GM21576 (cell line): Measurements from ENCODE around the gene ESAM.
A peak's percentile ranks its signal among the peaks of the same experiment; 100 is the strongest.

Experiments
- ATAC-seq: cut with Tn5 transposase; IDR thresholded peaks from one replicate; pipeline ENCODE4 v1.9.1; 2021; ENCODE audit warnings: mild to moderate bottlenecking, moderate library complexity; ENCODE audit not compliant: unreplicated experiment

The ESAM gene

DNA sequence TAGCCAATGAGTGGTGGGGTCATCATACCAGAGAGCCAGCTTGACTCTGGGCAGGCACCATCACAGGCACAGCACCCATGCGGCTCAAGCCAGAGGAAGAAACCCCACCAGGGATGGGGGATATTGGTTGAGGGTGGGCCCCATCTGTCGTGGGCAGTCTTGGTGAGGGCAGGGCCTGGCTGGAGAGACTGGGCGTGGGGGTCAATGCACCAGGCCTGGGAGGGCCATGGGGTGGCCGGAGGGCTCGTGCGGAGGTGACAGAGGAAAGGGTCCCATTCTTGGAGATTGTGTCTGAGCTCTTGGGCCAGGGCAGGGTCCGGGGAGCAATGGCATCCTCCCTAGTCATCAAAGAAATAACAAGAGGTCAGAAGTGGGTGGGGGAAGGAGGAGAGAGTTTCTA lies 8.5 kb downstream of the ESAM start:
- ATAC-seq = no peak

DNA sequence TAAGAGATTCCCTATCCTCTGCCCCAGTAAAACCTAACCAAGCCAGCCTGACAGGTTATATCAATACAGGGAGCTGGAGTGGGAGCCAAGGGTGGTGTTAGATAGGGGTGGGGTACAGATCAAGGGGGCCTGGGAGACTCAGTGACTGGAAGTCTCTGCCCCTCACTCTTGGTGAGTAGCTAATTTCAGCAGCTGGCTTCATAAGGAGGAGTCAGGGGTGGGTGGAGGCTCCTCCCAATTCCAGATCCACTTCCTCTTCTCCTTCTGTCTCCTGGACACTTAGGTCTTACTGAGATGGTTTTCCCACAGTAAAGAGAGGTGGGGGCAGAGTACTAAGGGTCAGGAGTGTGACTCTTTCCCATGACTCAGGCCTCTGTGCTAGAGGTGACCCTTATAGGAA lies 8.9 kb downstream of the ESAM start:
- ATAC-seq = no peak

DNA sequence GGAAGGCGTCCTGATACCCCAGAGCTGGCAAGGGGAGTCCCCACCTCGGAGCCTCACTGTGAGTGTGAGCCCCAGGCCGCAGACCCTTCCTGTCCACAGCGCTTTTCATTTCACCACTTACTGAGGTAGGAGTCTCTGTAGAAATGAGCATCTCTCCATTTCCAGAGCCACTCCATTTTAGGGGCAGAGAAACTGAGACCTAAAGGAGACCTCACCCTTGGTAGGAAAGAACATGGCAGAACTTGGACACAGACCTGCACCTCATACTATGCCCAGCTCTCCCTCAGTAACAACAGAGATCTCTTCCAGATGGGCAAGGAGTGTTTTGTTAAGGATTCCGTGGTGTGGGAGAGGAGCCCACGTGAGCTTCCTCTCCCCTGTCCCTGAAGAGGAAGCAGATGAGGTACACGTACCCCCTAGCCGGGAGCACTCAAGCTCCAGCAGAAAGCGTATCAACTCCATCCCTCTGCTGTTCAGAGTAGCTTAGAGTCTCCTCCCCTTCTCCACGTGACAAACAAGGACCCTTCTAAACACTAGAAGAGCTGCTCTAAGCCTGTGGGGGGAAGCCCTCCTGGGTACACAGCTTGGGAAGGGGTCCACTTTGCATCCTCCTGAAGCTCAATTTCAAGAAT lies 9.5 kb downstream of the ESAM start:
- ATAC-seq = no peak

DNA sequence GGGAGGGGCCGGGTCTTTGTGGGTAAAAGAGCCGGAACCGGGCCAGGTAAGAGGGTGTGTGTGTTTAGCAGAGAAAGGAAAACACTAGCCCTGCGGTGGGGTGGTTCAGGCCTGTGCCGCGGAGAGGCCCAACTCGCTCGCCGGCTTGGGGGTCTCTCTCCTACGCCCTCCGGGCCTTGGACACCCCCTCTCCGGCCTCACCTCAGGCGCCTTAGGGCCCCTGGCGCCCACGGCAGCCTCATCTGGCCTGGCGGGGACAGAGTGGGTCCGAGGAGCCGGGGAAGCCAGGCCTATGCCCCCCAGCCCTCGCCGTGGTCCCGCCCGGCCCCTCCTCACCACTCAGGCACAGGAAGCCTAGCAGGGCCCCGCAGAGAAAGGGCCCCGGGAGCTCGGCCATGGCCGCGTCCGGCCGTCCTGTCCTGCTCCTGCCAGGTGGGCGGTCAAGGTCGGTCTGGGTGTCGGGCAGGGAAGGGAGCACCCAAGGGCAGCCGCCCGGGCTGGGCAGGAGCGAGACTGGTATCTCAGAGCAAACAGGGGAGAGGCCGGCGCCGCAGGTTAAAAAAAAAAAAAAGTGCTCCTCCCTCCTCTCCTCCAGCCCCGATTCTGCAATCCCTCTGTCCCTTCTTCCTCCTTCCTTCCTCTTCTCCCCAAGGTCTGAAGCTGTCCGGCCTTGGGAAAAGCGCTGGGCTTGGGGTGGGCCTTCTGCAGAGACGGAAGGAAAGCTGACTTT lies 10.2 kb downstream of the ESAM start, which contains the start of gene VSIG2:
Gene VSIG2 (minus strand): TSS at position 515 of the 730 bp plus-strand sequence. CDS start 118 bp downstream, at position 397.
- no peak for ATAC-seq

DNA sequence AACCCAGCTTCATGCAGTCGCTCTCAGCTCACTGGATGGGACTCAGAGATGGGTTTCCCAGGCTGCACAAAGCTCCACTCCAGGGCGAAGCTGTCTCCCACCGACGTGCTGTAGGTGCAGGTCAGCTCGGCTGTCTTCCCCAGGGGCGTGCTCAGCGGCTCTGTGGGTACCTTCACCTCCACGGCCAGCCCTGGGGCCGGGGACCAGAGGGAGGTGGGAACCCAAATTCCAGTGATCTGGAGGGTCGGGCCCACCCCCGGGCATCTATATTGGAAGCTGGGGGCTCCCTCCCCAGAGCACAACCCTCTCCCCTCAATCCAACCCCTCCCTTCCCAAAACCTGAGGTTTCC lies 10.7 kb downstream of the ESAM start:
- no peak for ATAC-seq

DNA sequence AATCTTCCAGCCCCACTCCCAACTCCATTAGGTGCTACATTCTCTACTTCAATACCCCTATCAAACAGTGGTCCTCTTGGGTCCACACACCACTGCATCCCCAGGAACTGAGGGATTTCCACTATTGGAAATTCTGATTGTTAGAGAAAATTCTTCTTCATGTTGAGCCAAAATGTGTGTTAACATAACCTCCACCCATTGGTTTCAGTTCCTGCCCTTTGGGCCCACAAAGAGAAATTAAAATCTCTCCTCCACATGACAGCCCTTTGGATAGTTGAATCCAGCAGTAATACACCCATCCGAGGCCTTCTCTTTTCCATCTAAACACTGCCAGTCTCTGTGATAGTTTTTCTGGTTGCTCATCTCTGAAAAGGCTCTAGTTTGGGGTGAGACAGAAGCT lies 12.2 kb downstream of the ESAM start:
- ATAC-seq = no peak

DNA sequence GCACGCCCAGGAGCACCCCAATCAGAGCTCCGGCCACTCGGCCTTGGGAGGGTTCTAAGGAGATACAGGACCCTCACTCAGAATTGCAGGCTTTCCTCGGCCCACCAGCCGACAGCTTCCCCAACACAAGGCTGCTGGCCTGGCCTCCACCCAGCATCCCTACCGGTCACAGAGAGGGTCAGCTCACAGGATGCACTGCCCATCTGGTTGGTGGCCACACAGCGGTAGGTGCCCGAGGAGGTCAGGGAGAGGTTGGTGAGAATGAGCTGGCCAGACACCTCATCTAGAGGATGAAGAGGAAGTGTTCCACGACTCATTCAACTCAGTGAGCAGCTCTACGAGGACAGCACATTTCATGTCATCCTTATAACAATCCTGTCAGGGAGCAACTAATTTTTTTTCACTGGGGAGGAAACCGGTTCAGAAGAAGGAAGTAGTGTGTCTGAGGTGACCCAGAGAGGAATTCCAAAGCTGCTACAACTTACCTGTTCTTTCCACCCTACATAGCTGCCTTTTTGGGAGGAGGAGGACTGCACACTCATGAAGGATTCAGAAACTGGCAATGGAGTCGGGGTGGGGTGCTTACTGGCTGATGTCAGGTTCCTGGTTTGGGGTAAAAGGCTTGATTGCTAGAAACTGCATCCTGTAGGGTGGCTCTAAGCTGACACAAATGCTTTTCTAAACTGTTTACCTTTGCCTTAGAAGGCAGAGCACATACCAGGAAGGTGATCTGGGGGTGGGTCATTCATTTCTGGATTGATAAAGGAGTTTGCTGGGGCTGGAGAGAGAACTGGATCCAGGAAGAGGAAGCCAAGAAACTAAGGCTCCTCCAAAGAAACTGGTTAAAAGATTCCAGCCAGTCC lies 13.4 kb downstream of the ESAM start:
- no peak for ATAC-seq

DNA sequence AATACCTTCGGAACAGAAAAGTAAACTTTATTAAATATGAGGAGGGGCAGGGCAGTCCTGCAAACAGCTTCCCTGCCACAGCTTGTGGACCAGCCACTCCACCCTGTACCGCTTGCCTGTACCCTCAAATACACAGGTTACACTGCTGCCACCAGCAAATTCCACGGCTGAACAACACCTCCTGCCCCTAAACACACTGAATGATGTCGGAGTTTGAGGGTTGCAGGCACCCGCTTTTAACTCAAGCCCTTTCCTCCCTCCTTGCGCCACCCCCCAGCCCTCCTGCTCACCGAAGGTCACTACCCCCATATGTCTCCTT lies 14.0 kb downstream of the ESAM start:
- no peak for ATAC-seq

DNA sequence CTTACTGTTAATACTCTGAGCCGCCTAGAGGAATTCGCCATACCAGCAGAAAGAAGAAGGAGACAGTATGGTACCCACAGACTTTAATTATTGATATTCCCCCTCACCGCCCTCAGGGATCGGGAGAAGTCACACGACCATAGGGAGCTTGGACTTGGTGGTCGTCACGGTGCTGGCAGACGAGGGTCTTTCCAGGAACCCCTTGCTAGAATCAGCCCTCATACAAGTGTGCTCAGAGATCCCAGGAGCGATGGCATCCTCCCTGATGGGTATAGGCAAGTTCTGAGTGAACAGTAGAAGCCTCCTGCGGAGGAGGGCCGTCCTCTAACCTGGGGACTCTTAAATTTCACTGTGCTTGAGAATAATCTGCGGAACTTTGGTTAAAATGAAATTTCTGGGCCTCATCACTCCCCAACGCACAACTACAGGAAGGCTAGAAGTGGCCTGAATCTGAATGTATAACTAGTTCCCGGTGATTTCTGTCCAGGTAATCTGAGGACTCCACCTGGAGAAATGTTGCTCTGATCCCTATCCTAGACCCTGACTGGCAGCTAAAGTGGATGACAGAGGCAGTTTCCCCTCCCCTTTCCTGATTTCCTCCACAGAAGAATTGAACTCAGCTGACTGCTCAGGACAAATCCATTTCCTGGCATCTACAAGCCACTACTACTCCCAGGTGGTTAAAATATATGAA lies 14.5 kb downstream of the ESAM start:
- ATAC-seq = no peak

DNA sequence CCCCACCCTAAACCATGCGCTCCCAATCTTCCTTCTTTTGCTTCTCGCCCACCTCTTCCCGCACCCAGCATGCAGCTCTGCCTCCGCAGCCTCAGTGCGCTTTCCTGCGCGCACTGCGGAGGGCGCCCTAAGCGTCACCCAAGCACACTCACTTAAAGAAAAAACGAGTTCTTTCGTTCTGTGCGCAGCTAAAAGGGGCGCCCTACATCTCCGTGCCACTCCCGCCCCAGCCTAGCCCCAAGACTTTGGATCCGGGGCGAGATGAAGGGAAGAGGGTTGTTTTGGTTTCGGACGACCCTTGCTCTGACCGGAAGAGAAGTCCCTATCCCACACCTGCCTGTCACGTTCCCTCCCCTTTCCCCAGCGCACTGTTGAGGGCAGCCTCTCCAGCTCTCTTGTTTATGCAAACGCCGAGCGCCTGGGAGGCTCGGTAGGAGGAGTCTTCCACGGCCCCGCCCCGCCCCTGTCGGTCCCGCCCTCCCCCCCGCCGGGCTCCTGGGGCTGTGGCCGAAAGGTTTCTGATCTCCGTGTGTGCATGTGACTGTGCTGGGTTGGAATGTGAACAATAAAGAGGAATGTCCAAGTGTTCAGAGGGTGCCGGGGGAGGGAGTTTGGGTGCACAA lies 15.4 kb downstream of the ESAM start:
- ATAC-seq = peak; percentile 91

DNA sequence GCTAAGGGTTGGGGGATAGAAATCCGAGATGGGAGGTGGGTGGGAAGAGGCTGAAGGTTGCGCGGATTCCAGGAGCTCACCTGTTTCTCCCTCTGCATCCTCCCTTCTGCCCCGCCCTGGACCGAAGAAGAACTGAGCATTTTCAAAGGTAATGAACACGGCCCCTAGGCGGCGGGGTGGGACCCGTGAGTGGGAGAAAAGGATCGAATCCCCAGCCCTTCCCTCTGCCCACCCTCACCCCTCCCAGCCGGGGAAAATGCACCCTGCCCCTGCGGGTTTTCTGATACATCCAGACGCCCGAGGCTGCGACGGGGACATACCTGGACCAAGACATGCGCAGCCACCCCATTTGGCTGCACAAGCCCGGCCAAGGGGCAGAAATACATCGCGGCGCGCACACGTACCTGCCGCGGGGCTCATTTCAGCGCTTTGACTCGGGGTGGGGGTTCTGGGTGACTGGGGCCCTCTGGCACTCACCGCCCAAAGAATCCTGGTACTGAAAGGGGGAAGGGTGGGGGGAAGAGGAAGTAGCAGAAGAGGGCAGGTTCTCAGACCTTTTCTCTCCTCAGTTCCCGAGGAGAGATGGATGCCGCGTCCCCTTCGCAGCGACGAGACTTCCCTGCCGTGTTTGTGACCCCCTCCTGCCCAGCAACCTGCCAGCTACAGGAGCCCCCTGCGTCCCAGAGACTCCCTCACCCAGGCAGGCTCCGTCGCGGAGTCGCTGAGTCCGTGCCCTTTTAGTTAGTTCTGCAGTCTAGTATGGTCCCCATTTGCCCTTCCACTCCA lies 16.1 kb downstream of the ESAM start:
- peak; percentile 31 for ATAC-seq

DNA sequence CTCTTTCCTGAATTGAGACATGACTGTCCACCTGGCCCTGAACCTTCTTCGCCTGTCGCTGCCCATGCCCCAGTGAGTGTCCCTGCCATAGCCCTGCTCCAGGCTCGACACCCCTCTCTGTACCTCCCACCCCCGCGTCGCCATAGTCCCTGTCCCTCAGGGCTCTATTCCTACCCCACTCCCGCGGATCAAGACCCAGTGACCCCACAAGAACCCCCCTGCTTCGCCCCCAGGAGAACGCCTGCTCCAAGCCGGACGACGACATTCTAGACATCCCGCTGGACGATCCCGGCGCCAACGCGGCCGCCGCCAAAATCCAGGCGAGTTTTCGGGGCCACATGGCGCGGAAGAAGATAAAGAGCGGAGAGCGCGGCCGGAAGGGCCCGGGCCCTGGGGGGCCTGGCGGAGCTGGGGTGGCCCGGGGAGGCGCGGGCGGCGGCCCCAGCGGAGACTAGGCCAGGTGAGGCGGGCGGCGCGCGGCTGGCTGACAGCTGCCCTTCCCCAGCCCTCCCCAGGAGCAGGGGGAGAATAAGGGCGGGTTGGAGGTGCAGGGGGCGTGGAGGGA lies 16.7 kb downstream of the ESAM start:
- ATAC-seq = no peak

DNA sequence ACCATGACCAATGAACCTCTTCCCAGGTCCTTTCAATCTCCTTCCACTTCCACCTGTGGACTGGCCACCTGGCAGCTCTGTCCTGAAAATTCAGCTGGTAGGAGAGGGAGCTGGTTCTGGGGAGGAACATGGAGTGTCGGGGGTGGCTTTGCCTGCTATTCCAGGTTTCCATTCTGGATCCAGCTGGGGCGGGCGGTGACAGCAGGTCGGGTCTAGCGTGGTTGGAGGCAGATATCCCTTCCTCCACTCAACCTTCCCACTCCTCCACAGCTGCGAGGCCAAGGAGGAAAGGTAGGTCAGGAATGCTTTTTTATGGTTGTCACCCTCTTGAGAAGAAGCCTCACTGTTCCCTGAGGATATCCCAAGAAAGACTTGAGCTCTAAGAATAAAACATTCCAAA lies 19.0 kb downstream of the ESAM start:
- ATAC-seq = no peak

DNA sequence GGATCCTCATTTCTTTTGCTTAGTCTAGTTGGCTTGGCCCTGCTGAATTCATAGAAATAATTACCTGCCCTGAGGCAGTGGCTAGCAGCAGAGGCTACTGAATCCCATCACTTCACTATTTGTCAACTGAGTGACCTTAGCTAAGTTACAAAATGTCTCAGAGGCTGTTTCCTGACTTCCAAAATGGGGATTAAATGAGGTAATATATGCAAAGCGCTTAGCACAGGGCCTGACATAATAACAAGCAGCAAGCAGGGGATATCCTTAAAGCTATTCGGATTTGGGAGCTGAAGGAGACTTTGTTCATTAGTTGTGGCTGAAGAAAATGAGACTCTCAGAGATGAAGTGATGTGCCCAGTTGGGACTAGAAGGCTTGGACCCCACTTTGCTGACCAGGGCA lies 19.5 kb downstream of the ESAM start:
- ATAC-seq = no peak

DNA sequence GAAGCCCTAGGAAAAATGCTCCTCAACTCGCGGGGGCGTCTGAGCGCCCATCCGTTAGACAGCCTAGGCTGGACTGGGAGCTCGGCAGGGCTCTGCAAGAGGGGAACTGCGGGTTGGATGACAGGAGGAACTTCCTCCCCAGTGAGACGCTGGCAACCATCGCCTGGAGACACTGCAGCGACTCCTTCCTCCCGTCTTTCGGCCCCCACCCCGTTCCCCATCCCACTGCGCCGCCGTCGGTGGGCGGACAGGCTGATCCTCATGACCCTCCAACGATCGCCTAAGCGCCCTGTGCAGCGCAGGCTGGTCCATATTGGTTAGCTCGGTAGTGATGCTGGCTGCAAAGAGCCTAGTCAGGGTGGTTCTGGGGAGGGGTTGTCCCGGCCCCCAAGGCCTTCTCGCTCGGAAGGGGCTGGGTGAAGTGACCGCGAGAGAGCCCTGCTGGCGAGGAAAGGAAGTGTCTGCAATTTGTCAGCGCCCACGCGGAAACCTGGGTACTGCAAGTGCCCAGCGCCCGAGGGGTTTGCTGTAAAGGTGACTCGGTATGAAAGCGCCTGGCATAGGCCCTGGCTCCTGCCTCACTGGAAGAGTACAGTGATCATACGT lies 21.7 kb downstream of the ESAM start:
- ATAC-seq = peak; percentile 34

DNA sequence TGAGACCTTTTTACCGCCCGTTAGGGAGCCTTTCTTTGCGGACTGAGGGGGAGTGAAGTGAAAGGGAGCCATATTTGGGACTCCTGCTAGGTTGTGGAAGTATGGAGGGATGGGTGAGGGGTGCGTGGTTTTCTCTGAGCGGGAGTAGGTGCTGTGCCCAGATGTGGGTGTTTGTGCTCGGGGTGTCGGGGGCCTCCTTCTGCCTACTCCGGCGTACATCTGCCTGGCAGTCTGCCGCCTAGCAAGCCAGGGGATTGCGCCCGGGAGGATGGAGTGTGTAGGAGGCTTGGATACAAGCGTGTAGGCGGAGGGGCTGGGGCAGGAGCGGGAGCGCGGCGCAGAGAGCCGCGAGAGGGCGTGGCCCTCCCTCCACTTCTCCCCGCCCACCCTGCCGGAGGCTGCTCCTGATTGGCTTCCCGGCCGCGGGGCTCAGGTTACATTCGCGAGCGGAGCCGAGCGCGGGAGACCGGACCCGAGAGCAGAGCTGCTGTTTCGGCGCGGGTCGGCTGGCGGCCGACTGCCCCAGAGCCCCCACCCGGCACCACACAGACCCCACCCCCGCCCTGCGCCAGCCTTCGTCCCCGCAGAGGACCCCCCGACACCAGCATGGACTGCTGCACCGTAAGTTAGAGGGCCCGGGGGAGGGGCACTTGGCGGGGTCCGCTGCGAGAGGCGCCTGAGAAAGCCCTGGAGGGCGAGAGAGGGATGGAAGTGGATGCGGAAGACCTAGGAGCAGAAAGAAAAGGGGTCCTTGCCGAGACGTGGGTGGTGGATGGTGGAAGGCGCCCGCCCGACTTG lies 22.4 kb downstream of the ESAM start, which contains the start of gene NRGN:
Gene NRGN (plus strand): TSS at position 464 of the 798 bp plus-strand sequence. CDS start 143 bp downstream, at position 607.
- ATAC-seq = peak; percentile 99

DNA sequence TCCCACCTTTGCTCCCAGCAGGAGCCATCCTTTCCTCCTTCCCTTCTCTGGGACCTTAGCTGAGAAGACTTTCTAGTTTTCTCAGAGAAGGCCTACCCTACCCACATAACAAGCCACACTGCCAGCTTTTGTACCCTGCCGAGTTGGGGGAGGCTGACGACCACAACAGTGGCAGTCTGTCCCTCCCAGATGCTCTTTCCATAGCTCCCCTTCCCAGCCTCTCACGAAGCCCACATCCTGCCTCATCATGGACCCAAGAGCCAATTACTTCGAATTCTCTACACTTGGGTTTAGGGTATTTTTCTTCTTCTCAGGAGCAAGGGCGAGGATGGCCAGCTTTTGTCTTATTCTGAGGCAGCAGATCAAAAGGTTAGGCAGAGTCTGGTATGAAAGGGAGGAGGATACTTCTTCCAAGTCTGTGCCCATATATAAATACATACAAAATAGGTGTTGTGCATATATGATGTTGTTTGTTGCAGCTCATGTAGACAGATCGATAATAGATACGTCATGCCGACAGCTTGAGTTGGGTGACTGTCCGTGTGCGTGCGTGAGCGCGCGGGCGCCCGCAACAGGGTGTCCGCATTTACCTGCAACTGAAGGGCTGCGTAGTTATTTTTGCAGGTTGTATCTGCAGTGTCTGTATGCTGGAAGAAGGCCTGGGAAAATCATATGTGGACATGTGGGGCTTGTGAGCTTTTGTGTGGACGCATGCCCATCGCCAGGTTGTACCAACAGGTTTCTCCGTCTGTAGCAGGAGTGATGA lies 23.2 kb downstream of the ESAM start:
- ATAC-seq = no peak
